Natural killer cell (primary cell): ENCODE results near the gene MITF. TPM values are rescaled to one million over a fixed set of nuclear protein-coding genes. Genes with fewer than 3 reads are reported as not detected.

Source experiments
- ATAC-seq, 3 donors: fragments of 150-1000 bp in 2 of 3; fragments of 200-7000 bp in 1 of 3; cut with Tn5 transposase; 1 replicate in 1 of 3; 2 replicates in 2 of 3; pipeline ENCODE4 v1.10.0; 2021; ENCODE audit warnings: mild to moderate bottlenecking in 2 of 3, moderate library complexity in 2 of 3
- DNase-seq, 2 donors: peaks; one replicate each; pipeline versions ENCODE4 v3.0.0 to v3.0.0-alpha.2; 2013 to 2021; ENCODE audit warnings: mixed read lengths in 1 of 2
- H3K27ac ChIP-seq: one replicate; pipeline ENCODE4 v1.5.1; 2013; ENCODE audit warnings: mild to moderate bottlenecking, low read length
- H3K27me3 ChIP-seq: one replicate; pipeline ENCODE4 v1.6.1; 2013; ENCODE audit warnings: low read length; ENCODE audit not compliant: control insufficient read depth, insufficient read depth
- H3K36me3 ChIP-seq: one replicate; pipeline ENCODE4 v1.6.1; 2013; ENCODE audit warnings: low read length; ENCODE audit not compliant: control insufficient read depth, insufficient read depth
- H3K4me1 ChIP-seq: one replicate; pipeline ENCODE4 v1.6.1; 2013; ENCODE audit warnings: low read length; ENCODE audit not compliant: control insufficient read depth, insufficient read depth
- H3K4me3 ChIP-seq: one replicate; pipeline ENCODE4 v1.5.1; 2013; ENCODE audit warnings: low read length
- H3K9me3 ChIP-seq: one replicate; pipeline ENCODE4 v1.6.1; 2013; ENCODE audit warnings: low read length; ENCODE audit not compliant: control insufficient read depth, insufficient read depth
- H3K27ac Mint-ChIP-seq, 2 donors: one replicate each; pipeline ENCODE4 v1.8.0; 2022; ENCODE audit warnings: mild to moderate bottlenecking in 2 of 2, mixed read lengths in 2 of 2, moderate library complexity in 1 of 2
- H3K27me3 Mint-ChIP-seq, 2 donors: one replicate each; pipeline ENCODE4 v1.8.0; 2022; ENCODE audit warnings: low read depth in 2 of 2, mixed read lengths in 2 of 2
- H3K36me3 Mint-ChIP-seq: one replicate; pipeline ENCODE4 v1.8.0; 2022; ENCODE audit warnings: mixed read lengths
- H3K4me1 Mint-ChIP-seq, 2 donors: one replicate each; pipeline ENCODE4 v1.8.0; 2022; ENCODE audit warnings: mixed read lengths in 2 of 2
- H3K4me3 Mint-ChIP-seq: one replicate; pipeline ENCODE4 v1.8.0; 2022; ENCODE audit warnings: mild to moderate bottlenecking, moderate library complexity, mixed read lengths
- H3K9me3 Mint-ChIP-seq, 2 donors: one replicate each; pipeline ENCODE4 v1.8.0; 2022; ENCODE audit warnings: mixed read lengths in 2 of 2
- CTCF ChIP-seq: fragments of 200-600 bp; IDR thresholded peaks from one replicate; pipeline ENCODE4 v1.8.0; 2022; ENCODE audit warnings: antibody characterized with exemption
- WGBS: methylation state at CpG from one replicate; pipeline ENCODE4 v1.1.7; 2013; ENCODE audit warnings: missing lambda C conversion rate; ENCODE audit not compliant: insufficient coverage; 5-methylcytosine and 5-hydroxymethylcytosine counted together
- intact Hi-C: fragments of 100-400 bp; cut with micrococcal nuclease; formaldehyde crosslinking; loops from one replicate; pipeline ENCODE4 v1.14.2; 2022
- total RNA-seq, 4 donors: library from RNA; stranded (reverse); fragments of 120-200 nt in 1 of 4; gene quantifications; one replicate each; pipeline versions ENCODE4 v1.2.3 to v1.2.4, GENCODE V29; 2013 to 2022

The MITF gene
- total RNA-seq, 3 donors from 2014 or later (not counting 1 experiment from before 2014, with no cell fraction given) = 0.23 to 1.5 (median 0.54) TPM

- TF ChIP-seq CTCF = no peak
- Mint-ChIP-seq H3K27me3 (no peaks in the 10 kb centered on the region), H3K27ac (no peak overlapping the region), H3K9me3 (peaks cover 0 to 2% of the 10 kb centered on the region in 2 donors), H3K4me3 (no peak overlapping the region), H3K4me1 (no peaks in the 10 kb centered on the region), H3K36me3 (no peaks in the 10 kb centered on the region)
- Histone ChIP-seq H3K4me3 (no peak overlapping the region), H3K27ac (no peak overlapping the region), H3K4me1 (no peaks in the 10 kb centered on the region), H3K27me3 (no peaks in the 10 kb centered on the region), H3K36me3 (no peaks in the 10 kb centered on the region), H3K9me3 (no peaks in the 10 kb centered on the region)
- intact Hi-C loops = no loop called here
- DNase-seq (no peak), ATAC-seq (no peak)
- 86% methylated on average over 11 of the region's 15 CpGs for WGBS
These were observed 260.8 kb downstream of the MITF start for GRCh38 chr3:70000028-70000410.

GRCh38 chr3:70000563-70001081 lies 261.4 kb downstream of the MITF start:
- H3K27ac Mint-ChIP-seq = no peak overlapping the region
- H3K27me3 Mint-ChIP-seq = no peaks in the 10 kb centered on the region
- H3K9me3 ChIP-seq = no peaks in the 10 kb centered on the region
- H3K27ac ChIP-seq = no peak overlapping the region
- intact Hi-C loops = no loop called here
- peaks cover 0 to 2% of the 10 kb centered on the region in 2 donors for H3K9me3 Mint-ChIP-seq
- H3K4me3 ChIP-seq = no peak overlapping the region
- no peak overlapping the region for H3K4me3 Mint-ChIP-seq
- no peaks in the 10 kb centered on the region for H3K27me3 ChIP-seq
- WGBS = 87% methylated on average over 4 of the region's 4 CpGs
- no peak for TF ChIP-seq CTCF
- no peaks in the 10 kb centered on the region for H3K36me3 Mint-ChIP-seq
- DNase-seq (no peak), ATAC-seq (no peak)
- no peaks in the 10 kb centered on the region for H3K4me1 ChIP-seq
- no peaks in the 10 kb centered on the region for H3K36me3 ChIP-seq
- no peaks in the 10 kb centered on the region for H3K4me1 Mint-ChIP-seq

- Mint-ChIP-seq H3K27ac (no peak overlapping the region), H3K9me3 (peaks cover 0 to 2% of the 10 kb centered on the region in 2 donors), H3K4me3 (no peak overlapping the region), H3K36me3 (no peaks in the 10 kb centered on the region), H3K4me1 (no peaks in the 10 kb centered on the region), H3K27me3 (no peaks in the 10 kb centered on the region)
- H3K27ac ChIP-seq = no peak overlapping the region
- ATAC-seq (no peak), DNase-seq (no peak)
- intact Hi-C loops = no loop called here
- H3K27me3 ChIP-seq = no peaks in the 10 kb centered on the region
- no peak for TF ChIP-seq CTCF
- H3K4me1 ChIP-seq = no peaks in the 10 kb centered on the region
- no peaks in the 10 kb centered on the region for H3K9me3 ChIP-seq
- no peak overlapping the region for H3K4me3 ChIP-seq
- no peaks in the 10 kb centered on the region for H3K36me3 ChIP-seq
These were observed 263.9 kb downstream of the MITF start for GRCh38 chr3:70003119-70003518.

GRCh38 chr3:70006089-70006488 lies 266.8 kb downstream of the MITF start:
- Histone ChIP-seq H3K27ac (no peak overlapping the region), H3K9me3 (no peaks in the 10 kb centered on the region), H3K36me3 (no peaks in the 10 kb centered on the region), H3K4me1 (no peaks in the 10 kb centered on the region), H3K4me3 (no peak overlapping the region), H3K27me3 (no peaks in the 10 kb centered on the region)
- peaks cover 0 to 4% of the 10 kb centered on the region in 2 donors for H3K4me1 Mint-ChIP-seq
- DNase-seq (no peak), ATAC-seq (peak in 1 of 3 donors; percentile 60)
- no peak for TF ChIP-seq CTCF
- intact Hi-C loops = no loop called here
- no peak overlapping the region for H3K27ac Mint-ChIP-seq
- H3K9me3 Mint-ChIP-seq = peaks cover 2 to 5% of the 10 kb centered on the region in 2 donors
- no peak overlapping the region for H3K4me3 Mint-ChIP-seq
- H3K36me3 Mint-ChIP-seq = no peaks in the 10 kb centered on the region
- H3K27me3 Mint-ChIP-seq = no peaks in the 10 kb centered on the region
- WGBS = 32% methylated on average over 3 of the region's 4 CpGs
